KG1 (cell line): ENCODE results near the gene RARA.
A peak's percentile ranks its signal among the peaks of the same experiment; 100 is the strongest.

Source experiments
- DNase-seq: peaks from one replicate; lab custom pipeline; 2025; lab: John Stamatoyannopoulos, UW

RARA gene

GRCh38 chr17:40316571-40317344 lies 7.8 kb downstream of the RARA start:
- DNase-seq = no peak

- DNase-seq = peak; percentile 41
Measured at GRCh38 chr17:40317345-40317873, 8.4 kb downstream of the RARA start.

- peak; percentile 91 for DNase-seq
Measured at GRCh38 chr17:40317880-40318829, 9.2 kb downstream of the RARA start.

GRCh38 chr17:40318830-40319391 lies 9.9 kb downstream of the RARA start:
- no peak for DNase-seq

GRCh38 chr17:40319651-40320540 lies 10.9 kb downstream of the RARA start:
- DNase-seq = no peak

GRCh38 chr17:40320756-40321523 lies 12.0 kb downstream of the RARA start:
- no peak for DNase-seq

GRCh38 chr17:40321524-40321929 lies 12.5 kb downstream of the RARA start:
- no peak for DNase-seq

- no peak for DNase-seq
Measured at GRCh38 chr17:40321961-40322357, 13.0 kb downstream of the RARA start.

- peak; percentile 96 for DNase-seq
Measured at GRCh38 chr17:40322358-40323315, 13.7 kb downstream of the RARA start.

GRCh38 chr17:40323391-40324381 lies 14.7 kb downstream of the RARA start:
- peak; percentile 27 for DNase-seq

- DNase-seq = no peak
Measured at GRCh38 chr17:40325156-40326013, 16.4 kb downstream of the RARA start.

- DNase-seq = no peak
Measured at GRCh38 chr17:40326014-40326831, 17.2 kb downstream of the RARA start.

- no peak for DNase-seq
Measured at GRCh38 chr17:40326832-40327199, 17.8 kb downstream of the RARA start.

GRCh38 chr17:40327244-40327729 lies 18.3 kb downstream of the RARA start:
- no peak for DNase-seq

- DNase-seq = no peak
Measured at GRCh38 chr17:40327735-40328385, 18.9 kb downstream of the RARA start.

- DNase-seq = no peak
Measured at GRCh38 chr17:40328386-40328766, 19.4 kb downstream of the RARA start.
